PFSK-1 (cell line): Measurements from ENCODE around the gene CTIF.

Source experiments
- FOXP2 ChIP-seq: optimal IDR thresholded peaks from 2 replicates; pipeline ENCODE3; 2011; ENCODE audit warnings: borderline replicate concordance, control low read depth, inconsistent platforms; ENCODE audit not compliant: insufficient read depth; ENCODE audit errors: extremely low read length, extremely low read depth
- POLR2AphosphoS5 ChIP-seq: IDR thresholded peaks from 2 replicates; pipeline ENCODE4 v1.6.1; 2012; ENCODE audit warnings: low read depth, mild to moderate bottlenecking, control low read depth, low read length, moderate library complexity
- SIN3A ChIP-seq: IDR thresholded peaks from 2 replicates; pipeline ENCODE4 v1.6.1; 2012; ENCODE audit warnings: mild to moderate bottlenecking, low read length, moderate library complexity, borderline replicate concordance; ENCODE audit not compliant: insufficient read depth
- TAF1 ChIP-seq: IDR thresholded peaks from 2 replicates; pipeline ENCODE4 v1.6.1; 2012; ENCODE audit warnings: low read length, control low read depth, borderline replicate concordance; ENCODE audit not compliant: insufficient read depth
- TF ChIP-seq, protein P1 (sequence below), 2 experiments: IDR thresholded peaks; 2 replicates each; pipeline versions ENCODE4 v1.6.1 to v1.8.0; 2011 to 2012; ENCODE audit warnings: low read depth in 2 of 2, low read length in 2 of 2, control low read depth in 1 of 2, inconsistent platforms in 1 of 2, mild to moderate bottlenecking in 1 of 2, moderate library complexity in 1 of 2; ENCODE audit not compliant: insufficient read depth in 1 of 2

The CTIF gene

DNA sequence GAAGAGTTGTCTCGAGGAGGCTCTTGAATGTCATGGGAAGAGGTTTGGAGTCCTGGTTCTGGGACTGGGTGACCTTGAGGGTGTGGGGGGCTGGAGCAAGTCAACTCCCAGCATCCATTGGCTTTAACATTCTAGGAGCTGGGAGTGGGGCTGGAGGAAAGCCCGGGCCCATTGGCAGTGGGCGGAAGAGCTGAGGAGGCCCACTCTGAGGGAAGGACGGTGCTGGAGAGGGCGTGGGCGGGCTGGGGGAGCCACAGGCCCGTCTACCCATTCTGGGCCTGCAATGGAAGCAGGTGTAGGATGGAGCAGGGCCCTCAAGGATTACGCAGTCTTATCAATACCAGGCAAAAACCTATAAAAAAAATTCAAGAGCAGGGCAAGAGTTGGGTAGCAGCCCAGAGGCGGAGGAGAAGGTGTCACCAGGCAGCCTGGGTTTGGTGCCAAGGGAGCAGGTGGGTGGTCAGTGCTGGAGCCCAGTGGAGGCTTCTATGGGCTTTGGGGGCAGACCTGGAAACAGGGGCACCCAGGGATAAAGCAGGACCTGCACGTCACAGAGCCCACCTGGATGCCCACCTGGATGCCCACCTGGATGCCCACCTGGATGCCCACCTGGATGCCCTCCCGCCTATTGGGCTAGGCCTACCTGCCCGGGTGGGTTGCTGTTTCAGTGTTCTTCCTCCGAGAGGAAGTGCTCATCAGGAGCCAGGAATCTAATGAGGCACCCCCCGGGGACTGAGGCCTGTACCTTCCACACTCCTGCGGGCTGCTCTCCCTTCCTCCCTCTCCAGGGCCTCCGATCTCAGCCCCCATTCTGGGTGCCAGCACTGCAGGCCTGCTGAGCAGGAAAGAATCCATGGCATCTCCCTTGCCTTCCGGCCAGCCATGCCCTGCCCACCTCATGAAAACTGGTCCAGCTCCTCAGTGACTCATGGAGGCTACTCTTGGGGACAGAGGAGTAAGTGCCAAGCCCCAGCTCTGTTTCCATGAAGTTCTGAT lies 71.3 kb downstream of the CTIF start:
- TF ChIP-seq FOXP2 (no peak), TAF1 (no peak), SIN3A (no peak), POLR2AphosphoS5 (no peak)
- TF ChIP-seq, protein P1, sequence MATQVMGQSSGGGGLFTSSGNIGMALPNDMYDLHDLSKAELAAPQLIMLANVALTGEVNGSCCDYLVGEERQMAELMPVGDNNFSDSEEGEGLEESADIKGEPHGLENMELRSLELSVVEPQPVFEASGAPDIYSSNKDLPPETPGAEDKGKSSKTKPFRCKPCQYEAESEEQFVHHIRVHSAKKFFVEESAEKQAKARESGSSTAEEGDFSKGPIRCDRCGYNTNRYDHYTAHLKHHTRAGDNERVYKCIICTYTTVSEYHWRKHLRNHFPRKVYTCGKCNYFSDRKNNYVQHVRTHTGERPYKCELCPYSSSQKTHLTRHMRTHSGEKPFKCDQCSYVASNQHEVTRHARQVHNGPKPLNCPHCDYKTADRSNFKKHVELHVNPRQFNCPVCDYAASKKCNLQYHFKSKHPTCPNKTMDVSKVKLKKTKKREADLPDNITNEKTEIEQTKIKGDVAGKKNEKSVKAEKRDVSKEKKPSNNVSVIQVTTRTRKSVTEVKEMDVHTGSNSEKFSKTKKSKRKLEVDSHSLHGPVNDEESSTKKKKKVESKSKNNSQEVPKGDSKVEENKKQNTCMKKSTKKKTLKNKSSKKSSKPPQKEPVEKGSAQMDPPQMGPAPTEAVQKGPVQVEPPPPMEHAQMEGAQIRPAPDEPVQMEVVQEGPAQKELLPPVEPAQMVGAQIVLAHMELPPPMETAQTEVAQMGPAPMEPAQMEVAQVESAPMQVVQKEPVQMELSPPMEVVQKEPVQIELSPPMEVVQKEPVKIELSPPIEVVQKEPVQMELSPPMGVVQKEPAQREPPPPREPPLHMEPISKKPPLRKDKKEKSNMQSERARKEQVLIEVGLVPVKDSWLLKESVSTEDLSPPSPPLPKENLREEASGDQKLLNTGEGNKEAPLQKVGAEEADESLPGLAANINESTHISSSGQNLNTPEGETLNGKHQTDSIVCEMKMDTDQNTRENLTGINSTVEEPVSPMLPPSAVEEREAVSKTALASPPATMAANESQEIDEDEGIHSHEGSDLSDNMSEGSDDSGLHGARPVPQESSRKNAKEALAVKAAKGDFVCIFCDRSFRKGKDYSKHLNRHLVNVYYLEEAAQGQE (IDR thresholded peaks at IDR 0.05; ENCODE audit: insufficient read depth in 1 of 2, low read depth in 2 of 2, low read length in 2 of 2): no peak

DNA sequence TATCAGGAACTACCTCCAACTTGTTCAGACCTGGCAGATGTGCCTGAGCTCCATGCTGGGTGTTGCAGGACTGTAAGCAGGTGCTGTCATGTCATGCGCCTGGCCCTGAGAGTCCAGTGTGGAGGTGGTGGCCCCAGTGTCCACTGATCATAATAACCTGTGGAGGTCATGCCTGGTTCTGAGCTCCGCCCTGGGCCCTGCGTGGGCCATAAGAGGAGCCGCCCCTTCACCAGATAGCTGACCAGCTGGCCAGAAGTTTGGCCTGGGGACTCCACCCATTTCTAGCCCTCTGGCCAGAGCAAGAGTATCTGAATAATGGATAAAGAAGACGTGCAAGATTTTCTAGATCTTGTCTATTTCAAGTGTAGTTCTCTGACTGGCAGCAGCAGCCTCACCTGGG lies 72.4 kb downstream of the CTIF start:
- TF ChIP-seq, protein P1 (IDR thresholded peaks at IDR 0.05; ENCODE audit: insufficient read depth in 1 of 2, low read depth in 2 of 2, low read length in 2 of 2): no peak
- TF ChIP-seq SIN3A: no peak
- TF ChIP-seq FOXP2: no peak
- TF ChIP-seq POLR2AphosphoS5: no peak
- no peak for TF ChIP-seq TAF1

DNA sequence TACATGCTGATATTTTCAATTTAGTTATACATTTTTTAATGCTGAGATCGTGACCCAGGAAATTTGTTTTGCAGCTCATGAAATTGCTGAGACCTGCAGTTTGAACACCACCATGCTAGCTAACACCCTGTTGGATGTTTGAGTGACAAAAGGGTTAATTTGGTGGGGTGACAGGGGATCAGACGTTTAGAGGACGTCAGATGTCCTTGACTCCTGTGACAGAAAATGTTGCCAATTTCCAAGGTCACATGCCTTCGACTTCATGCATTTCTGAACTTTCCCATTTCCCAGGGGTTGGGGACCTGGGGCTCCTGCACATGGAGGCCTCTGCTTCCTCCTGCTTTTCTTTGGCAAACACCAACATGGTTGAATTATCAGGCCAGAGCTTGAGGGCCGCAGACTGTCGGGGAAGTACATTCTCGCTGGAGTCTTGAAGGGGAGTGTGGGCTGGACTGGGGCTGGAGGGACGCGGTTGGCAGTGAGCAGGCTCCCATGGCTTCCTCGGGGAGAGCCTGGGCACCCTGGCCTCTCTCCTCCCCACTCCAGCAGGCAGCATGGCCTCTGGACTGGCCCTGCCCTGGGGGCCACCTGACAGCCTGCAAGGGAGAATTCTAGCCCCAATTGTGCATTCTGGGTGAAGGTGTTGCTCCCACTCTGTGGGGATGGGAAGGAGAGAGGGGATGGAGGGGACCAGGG lies 73.1 kb downstream of the CTIF start:
- TF ChIP-seq SIN3A (no peak), TAF1 (no peak), FOXP2 (no peak), POLR2AphosphoS5 (no peak)
- TF ChIP-seq, protein P1 (IDR thresholded peaks at IDR 0.05; ENCODE audit: insufficient read depth in 1 of 2, low read depth in 2 of 2, low read length in 2 of 2): no peak

DNA sequence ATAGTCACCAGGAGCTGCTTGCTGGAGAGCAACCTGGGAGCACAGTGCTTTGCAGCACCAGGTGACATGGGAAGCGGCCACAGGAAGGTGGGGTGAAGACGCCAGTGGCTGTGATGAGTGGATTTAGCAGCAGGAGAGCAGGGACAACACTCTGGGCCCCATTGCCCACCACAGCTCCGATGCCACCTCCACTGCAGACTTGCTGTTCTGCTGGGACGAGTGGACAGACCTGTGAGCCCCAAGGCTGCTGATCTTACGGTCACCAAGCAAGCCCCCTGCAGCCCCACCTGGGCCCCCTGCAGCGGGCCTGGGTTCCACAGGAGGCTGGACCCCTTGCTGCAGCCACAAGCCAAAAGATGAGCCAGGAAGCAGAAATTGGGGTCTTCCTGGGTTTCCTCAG lies 73.7 kb downstream of the CTIF start:
- no peak for TF ChIP-seq FOXP2

DNA sequence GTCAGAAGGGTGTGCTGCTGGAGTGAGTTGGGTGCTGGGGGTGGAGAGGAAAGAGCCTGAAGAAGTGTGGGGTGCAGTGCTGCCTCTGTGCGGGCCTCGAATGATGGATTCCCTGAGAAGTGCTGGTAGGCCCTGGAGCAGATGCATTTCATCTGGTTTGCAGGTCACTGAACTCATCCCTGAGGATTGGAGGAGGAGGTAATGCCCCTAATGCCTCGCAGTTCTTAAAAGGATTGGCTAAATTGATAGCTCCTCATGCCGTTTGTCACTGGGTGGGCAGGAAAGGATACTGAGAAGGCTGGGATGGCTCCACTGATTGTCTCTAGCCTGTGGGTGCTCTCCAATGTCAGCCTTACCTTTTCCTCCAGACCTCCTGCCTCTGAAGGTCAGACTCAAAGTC lies 74.1 kb downstream of the CTIF start:
- TF ChIP-seq, protein P1 (IDR thresholded peaks at IDR 0.05; ENCODE audit: insufficient read depth in 1 of 2, low read depth in 2 of 2, low read length in 2 of 2): no peak
- TF ChIP-seq SIN3A: no peak
- TF ChIP-seq FOXP2: no peak
- TF ChIP-seq POLR2AphosphoS5: no peak
- TF ChIP-seq TAF1: no peak
